D721Med (cell line): Measurements from ENCODE around the gene SEMA3C.

Experiments
- DNase-seq: peaks from one replicate; pipeline ENCODE4 v3.0.0; 2011; ENCODE audit warnings: low spot score; ENCODE audit not compliant: insufficient read length
- FAIRE-seq: peaks from 2 replicates; lab custom pipeline; 2011; peaks lifted over from hg19 to GRCh38; lab: Jason Lieb, UNC
- TF ChIP-seq, protein P1 (sequence below): IDR thresholded peaks from 2 replicates; pipeline ENCODE4 v1.5.1; 2012; ENCODE audit warnings: mild to moderate bottlenecking, control low read depth; ENCODE audit not compliant: insufficient read depth; ENCODE audit errors: missing control alignments

SEMA3C gene

DNA sequence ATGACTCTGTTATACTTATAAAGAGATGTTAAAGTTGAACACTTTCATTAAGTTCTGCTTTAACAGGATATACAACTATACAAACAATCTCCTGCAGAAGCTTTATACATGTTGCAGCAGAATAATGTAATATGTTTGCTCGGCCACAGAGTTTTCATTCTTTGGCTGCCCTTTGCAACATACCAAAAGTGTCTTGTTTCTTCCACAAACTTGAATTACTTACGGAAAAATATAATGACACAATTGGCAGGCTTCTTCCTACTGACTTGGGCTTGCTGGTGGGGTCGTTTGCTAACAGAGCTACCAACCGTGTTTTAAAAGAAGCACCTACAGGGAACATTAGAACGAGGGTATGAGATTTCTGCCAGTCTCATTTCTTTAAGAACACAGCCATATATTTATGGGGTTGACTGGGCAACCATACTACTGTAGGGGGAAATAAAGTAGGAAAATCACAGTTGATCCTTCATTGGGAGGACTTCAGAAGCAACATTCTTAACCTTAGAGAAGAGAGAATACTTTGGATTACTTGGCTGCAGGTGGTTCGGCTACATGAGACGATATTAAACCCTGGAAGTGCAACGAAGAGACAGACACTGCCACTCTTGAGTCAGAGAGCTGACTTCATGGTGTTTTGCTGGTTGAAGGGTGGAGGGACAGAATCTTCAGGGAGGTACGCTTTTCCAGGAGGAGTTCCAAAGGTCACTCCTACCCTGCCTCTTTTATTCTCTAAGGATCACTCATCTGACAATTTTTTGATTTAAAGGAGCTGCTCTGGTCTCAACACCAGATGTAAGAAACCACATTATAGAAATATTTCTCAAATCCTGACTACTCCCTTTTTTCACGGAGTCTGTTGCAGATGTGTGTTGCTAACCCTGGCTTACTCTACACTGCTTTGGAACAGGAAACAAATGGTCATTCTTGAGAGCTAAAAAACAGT, 123.9 kb downstream of the SEMA3C start:
- no peak for DNase-seq
- TF ChIP-seq, protein P1, sequence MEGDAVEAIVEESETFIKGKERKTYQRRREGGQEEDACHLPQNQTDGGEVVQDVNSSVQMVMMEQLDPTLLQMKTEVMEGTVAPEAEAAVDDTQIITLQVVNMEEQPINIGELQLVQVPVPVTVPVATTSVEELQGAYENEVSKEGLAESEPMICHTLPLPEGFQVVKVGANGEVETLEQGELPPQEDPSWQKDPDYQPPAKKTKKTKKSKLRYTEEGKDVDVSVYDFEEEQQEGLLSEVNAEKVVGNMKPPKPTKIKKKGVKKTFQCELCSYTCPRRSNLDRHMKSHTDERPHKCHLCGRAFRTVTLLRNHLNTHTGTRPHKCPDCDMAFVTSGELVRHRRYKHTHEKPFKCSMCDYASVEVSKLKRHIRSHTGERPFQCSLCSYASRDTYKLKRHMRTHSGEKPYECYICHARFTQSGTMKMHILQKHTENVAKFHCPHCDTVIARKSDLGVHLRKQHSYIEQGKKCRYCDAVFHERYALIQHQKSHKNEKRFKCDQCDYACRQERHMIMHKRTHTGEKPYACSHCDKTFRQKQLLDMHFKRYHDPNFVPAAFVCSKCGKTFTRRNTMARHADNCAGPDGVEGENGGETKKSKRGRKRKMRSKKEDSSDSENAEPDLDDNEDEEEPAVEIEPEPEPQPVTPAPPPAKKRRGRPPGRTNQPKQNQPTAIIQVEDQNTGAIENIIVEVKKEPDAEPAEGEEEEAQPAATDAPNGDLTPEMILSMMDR = no peak
- no peak for FAIRE-seq

DNA sequence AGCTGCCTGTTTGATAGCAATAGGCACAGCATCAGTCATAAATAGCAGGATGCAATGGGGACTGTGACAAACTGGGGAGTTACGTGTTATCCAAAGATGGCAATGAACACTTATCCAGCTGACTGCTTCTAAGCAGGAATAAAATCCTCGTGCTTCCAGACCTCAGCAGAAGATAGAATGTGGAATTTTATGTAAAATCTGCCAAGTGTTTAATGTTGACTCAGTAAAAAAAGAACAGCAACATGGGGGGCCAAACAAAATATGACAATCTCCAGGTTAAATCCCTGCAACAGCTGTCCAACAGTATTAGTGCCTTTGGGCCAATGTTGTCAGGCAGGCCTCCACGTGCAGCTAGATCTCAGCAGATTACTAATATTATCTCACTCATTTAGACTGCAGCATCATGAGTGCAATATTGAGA, 127.3 kb downstream of the SEMA3C start:
- FAIRE-seq (peak; percentile 64), DNase-seq (no peak)
- TF ChIP-seq, protein P1 = no peak

DNA sequence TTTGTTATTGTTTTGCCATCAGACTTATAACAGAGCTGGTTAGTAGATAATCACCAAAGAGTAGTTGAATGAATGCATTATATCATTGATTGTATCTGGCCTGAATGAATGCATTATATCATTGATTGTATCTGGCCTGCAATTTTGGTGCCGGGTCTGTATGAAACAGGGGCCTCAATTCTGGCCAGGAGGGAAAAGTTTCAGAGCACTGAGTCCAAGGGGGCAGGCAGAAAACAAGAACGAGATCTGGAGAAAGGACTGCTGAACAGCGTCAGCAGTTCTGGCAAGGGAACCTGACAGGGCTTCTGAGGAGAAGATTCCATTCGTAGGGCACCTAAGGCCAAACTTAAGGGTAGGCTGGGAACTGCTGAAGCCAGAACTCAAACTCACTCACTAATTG, 128.0 kb downstream of the SEMA3C start:
- DNase-seq (no peak), FAIRE-seq (peak; percentile 55)
- TF ChIP-seq, protein P1 = no peak

DNA sequence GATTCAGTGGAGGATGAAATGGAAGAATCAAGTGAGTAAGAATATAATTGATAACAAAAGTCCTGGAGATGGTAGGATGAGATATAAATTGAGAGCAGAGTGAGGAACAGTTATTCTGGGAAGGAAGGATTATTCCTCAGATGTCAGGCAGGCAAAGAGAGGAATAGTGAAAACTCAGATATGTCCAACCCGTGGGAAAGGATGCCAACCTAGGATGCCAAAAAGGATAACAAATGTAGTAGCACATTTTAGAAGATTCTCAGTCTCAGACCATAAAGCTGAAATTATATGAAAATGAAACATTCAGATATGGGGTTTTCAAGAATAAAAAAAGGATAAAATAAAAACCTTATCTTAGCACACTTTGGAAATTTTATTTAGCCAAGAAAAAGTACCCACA, 131.1 kb downstream of the SEMA3C start:
- peak; percentile 25 for FAIRE-seq
- DNase-seq = no peak
- TF ChIP-seq, protein P1 = no peak

DNA sequence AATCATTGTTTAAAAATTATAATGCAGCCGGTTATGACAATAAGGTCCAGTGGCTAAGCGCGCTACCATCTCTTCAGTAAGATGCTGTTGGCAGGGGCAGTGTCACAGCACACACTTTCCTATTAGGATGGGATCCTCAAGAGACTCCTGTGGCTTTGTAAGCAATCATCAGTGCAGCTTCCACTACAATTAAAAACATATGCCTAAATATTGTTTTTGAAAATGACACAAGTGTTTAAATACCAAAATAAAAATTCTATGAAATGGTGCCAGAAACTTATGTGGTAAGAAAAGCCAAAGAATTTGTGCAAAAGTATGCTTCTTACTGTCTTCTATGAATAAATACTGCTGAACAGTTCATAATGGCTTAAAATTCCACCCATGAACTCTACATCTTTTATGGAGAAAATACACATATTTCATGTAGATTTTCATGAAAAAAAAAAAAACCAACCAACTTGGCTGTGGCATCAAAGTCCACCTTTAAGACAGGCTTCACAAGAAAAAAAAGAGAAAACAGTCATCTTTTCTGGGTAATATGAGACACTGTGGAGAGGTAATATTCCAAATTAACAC, 132.8 kb downstream of the SEMA3C start:
- DNase-seq (no peak), FAIRE-seq (no peak)
- TF ChIP-seq, protein P1 = no peak

DNA sequence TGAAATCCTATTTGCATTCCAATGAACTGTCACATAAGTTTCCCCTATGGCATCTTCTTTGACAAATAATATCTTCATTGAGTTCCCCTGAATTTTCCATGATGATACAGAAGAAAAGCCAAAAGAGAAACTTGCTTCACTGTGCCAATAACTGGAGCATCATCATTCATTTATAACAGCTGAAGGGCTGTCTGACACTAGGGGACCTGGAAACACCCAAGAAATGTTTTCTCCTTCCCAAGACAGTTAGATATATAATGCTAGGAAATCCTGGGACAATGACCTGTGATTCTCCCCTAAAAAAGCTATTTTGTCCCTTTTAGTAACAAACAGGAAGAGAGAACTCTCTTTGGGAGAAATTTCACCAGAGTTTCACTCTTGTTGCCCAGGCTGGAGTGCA, 133.6 kb downstream of the SEMA3C start:
- DNase-seq (no peak), FAIRE-seq (peak; percentile 38)
- TF ChIP-seq, protein P1 = no peak
